Measurements from ENCODE around the gene GPRIN3.

DNA sequence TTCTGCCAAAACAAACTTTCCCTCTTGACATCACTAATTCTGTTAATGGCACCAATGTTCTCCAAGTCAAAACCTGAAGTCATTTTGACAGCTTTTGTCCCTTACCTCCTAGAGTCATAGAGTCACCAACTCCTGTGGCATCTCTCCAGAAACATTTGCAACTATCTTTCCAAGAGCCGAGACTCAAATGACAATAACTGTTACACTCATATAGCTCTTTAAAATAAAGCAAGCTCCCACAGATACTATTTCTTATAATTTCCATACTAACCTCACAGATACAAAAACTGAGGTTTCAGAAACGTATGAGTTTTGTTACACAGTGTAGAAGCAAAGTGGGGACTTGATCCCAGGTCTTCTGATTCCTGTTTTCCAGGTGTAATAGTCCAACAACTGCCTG is 18.3 kb downstream of the GPRIN3 start:
- TF ChIP-seq POLR2AphosphoS5 (IDR thresholded peaks at IDR 0.05; ENCODE audit: insufficient read depth, low read depth, low read length) = no peak
- TF ChIP-seq, protein P1, sequence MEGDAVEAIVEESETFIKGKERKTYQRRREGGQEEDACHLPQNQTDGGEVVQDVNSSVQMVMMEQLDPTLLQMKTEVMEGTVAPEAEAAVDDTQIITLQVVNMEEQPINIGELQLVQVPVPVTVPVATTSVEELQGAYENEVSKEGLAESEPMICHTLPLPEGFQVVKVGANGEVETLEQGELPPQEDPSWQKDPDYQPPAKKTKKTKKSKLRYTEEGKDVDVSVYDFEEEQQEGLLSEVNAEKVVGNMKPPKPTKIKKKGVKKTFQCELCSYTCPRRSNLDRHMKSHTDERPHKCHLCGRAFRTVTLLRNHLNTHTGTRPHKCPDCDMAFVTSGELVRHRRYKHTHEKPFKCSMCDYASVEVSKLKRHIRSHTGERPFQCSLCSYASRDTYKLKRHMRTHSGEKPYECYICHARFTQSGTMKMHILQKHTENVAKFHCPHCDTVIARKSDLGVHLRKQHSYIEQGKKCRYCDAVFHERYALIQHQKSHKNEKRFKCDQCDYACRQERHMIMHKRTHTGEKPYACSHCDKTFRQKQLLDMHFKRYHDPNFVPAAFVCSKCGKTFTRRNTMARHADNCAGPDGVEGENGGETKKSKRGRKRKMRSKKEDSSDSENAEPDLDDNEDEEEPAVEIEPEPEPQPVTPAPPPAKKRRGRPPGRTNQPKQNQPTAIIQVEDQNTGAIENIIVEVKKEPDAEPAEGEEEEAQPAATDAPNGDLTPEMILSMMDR (IDR thresholded peaks at IDR 0.05; ENCODE audit: extremely low read depth in 1 of 2, insufficient read depth in 1 of 2, low read depth in 1 of 2, low read length in 2 of 2) = no peak
- TF ChIP-seq EZH2 (IDR thresholded peaks at IDR 0.05; ENCODE audit: borderline replicate concordance, low read depth, low read length, severe bottlenecking) = no peak
- no peak for TF ChIP-seq MYC (IDR thresholded peaks at IDR 0.05; ENCODE audit: low read depth, low read length)
- no peak for TF ChIP-seq POLR2A (IDR thresholded peaks at IDR 0.05; ENCODE audit: low read depth, low read length)
- no peak for TF ChIP-seq GATA2 (IDR thresholded peaks at IDR 0.05; ENCODE audit: insufficient read depth, insufficient read length, low read depth, low read length)
